WTC11 (cell line): ENCODE data around the gene ZNF625. TPM values are rescaled to one million over a fixed set of nuclear protein-coding genes. Genes with fewer than 3 reads are reported as not detected.

Experiments used
- ATAC-seq: fragments of 200-7000 bp; cut with Tn5 transposase; 2 replicates; pipeline ENCODE4 v1.10.0; 2021; ENCODE audit warnings: mild to moderate bottlenecking, moderate library complexity
- CTCF ChIA-PET: fragments of 300-600 bp; sonication (Branson Sonifier 250); formaldehyde crosslinking; loops from one replicate; lab custom pipeline; 2021; ENCODE audit warnings: antibody characterized with exemption; lab: Charles Lee
- POLR2A ChIA-PET: fragments of 350-600 bp; sonication (Branson Sonifier 250); formaldehyde crosslinking; loops from one replicate; lab custom pipeline; 2021; ENCODE audit warnings: antibody characterized with exemption; lab: Charles Lee
- DNase-seq: peaks from one replicate; pipeline ENCODE4 v3.0.0; 2021; ENCODE audit warnings: low spot score
- H3K27ac Mint-ChIP-seq: 2 replicates; pipeline ENCODE4 v1.8.0; 2021; ENCODE audit warnings: mixed read lengths
- H3K27me3 Mint-ChIP-seq: 2 replicates; pipeline ENCODE4 v1.8.0; 2021; ENCODE audit warnings: low read depth, mild to moderate bottlenecking, moderate library complexity, mixed read lengths
- H3K36me3 Mint-ChIP-seq: 2 replicates; pipeline ENCODE4 v1.8.0; 2021; ENCODE audit warnings: mixed read lengths
- H3K4me1 Mint-ChIP-seq: 2 replicates; pipeline ENCODE4 v1.8.0; 2022; ENCODE audit warnings: mixed read lengths
- H3K4me3 Mint-ChIP-seq: 2 replicates; pipeline ENCODE4 v1.8.0; 2021; ENCODE audit warnings: mild to moderate bottlenecking, moderate library complexity, mixed read lengths
- H3K9me3 Mint-ChIP-seq: 2 replicates; pipeline ENCODE4 v1.8.0; 2021; ENCODE audit warnings: mixed read lengths
- CBFB ChIP-seq: sonication (generic); formaldehyde crosslinking; IDR thresholded peaks from 2 replicates; pipeline ENCODE4 v1.8.1; 2022; ENCODE audit warnings: mild to moderate bottlenecking, low read depth, missing genetic modification reagents
- CTCF ChIP-seq: fragments of 200-600 bp; IDR thresholded peaks from 2 replicates; pipeline ENCODE4 v1.8.0; 2022; ENCODE audit warnings: antibody characterized with exemption
- ESRRA ChIP-seq: sonication (generic); formaldehyde crosslinking; IDR thresholded peaks from 2 replicates; pipeline ENCODE4 v1.8.1; 2022; ENCODE audit warnings: mild to moderate bottlenecking, missing genetic modification reagents, borderline replicate concordance
- FOXJ3 ChIP-seq: sonication (generic); formaldehyde crosslinking; IDR thresholded peaks from 2 replicates; pipeline ENCODE4 v1.9.0; 2021; ENCODE audit warnings: missing genetic modification reagents, mild to moderate bottlenecking, borderline replicate concordance
- JUN ChIP-seq: sonication (generic); formaldehyde crosslinking; IDR thresholded peaks from 2 replicates; pipeline ENCODE4 v1.8.0; 2023; ENCODE audit warnings: mild to moderate bottlenecking, missing genetic modification reagents
- MLX ChIP-seq: sonication (generic); formaldehyde crosslinking; IDR thresholded peaks from 2 replicates; pipeline ENCODE4 v1.8.1; 2023; ENCODE audit warnings: mild to moderate bottlenecking, missing genetic modification reagents, moderate library complexity
- NFATC4 ChIP-seq: fragments of 250-450 bp; sonication (Bioruptor Pico); IDR thresholded peaks from 2 replicates; pipeline ENCODE4 v1.9.0; 2021; ENCODE audit warnings: mild to moderate bottlenecking
- NR1H2 ChIP-seq: sonication (generic); formaldehyde crosslinking; IDR thresholded peaks from 2 replicates; pipeline ENCODE4 v1.9.0; 2021; ENCODE audit warnings: mild to moderate bottlenecking, moderate library complexity, missing genetic modification reagents
- PRDM15 ChIP-seq: sonication (generic); formaldehyde crosslinking; IDR thresholded peaks from 2 replicates; pipeline ENCODE4 v1.8.0; 2022; ENCODE audit warnings: missing genetic modification reagents
- TEAD1 ChIP-seq: sonication (generic); formaldehyde crosslinking; IDR thresholded peaks from 2 replicates; pipeline ENCODE4 v1.8.0; 2022; ENCODE audit warnings: mild to moderate bottlenecking, missing genetic modification reagents
- TP53 ChIP-seq: sonication (generic); formaldehyde crosslinking; IDR thresholded peaks from 2 replicates; pipeline ENCODE4 v1.8.1; 2023; ENCODE audit warnings: mild to moderate bottlenecking, missing genetic modification reagents
- ZBTB21 ChIP-seq: sonication (generic); formaldehyde crosslinking; IDR thresholded peaks from 2 replicates; pipeline ENCODE4 v1.8.1; 2023; ENCODE audit warnings: mild to moderate bottlenecking, missing genetic modification reagents, borderline replicate concordance
- ZBTB43 ChIP-seq: sonication (generic); formaldehyde crosslinking; IDR thresholded peaks from 2 replicates; pipeline ENCODE4 v1.8.1; 2023; ENCODE audit warnings: mild to moderate bottlenecking, missing genetic modification reagents
- ZNF121 ChIP-seq: sonication (generic); formaldehyde crosslinking; IDR thresholded peaks from 2 replicates; pipeline ENCODE4 v1.8.0; 2023; ENCODE audit warnings: missing genetic modification reagents
- ZNF396 ChIP-seq: fragments of 250-450 bp; sonication (Bioruptor Pico); IDR thresholded peaks from 2 replicates; pipeline ENCODE4 v1.8.0; 2021; ENCODE audit warnings: mild to moderate bottlenecking, moderate library complexity, borderline replicate concordance
- ZSCAN18 ChIP-seq: fragments of 250-450 bp; sonication (Bioruptor Pico); IDR thresholded peaks from 2 replicates; pipeline ENCODE4 v2.1.2; 2022; ENCODE audit warnings: mild to moderate bottlenecking, moderate library complexity
- total RNA-seq: library from RNA; stranded (reverse); gene quantifications from 3 replicates; pipeline ENCODE4 v1.2.3, GENCODE V29; 2021
- TF ChIP-seq, protein P1 (sequence below): sonication (generic); formaldehyde crosslinking; IDR thresholded peaks from 2 replicates; pipeline ENCODE4 v1.8.1; 2023; ENCODE audit warnings: mild to moderate bottlenecking, moderate library complexity, missing genetic modification reagents

The ZNF625 gene
- total RNA-seq, 1 experiment from 2014 or later = 24.5 TPM

DNA sequence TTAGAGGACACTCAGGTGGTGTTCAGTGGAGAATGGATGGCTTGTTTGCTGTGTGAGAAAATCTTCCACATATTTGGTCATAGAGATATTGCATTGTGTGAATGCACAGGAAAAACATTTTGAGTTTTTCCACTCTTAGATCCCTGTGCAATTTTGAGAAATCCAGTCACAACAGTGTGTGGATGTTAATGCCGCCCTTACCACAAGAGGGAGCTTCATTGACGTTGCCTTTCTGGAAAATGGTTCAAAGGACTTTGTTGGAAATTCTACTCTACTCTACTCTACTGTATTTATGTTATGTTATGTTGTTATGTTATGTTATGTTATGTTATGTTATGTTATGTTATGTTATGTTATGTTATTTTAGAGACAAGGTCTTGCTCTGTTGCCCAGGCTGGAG is 29.8 kb downstream of the ZNF625 start:
- H3K27ac Mint-ChIP-seq = 0 out of 2 replicates have a peak overlapping the region, but pooled peaks have one; percentile 37
- H3K4me1 Mint-ChIP-seq = 0 out of 2 replicates have a peak, but pooled peaks cover 4% of the 10 kb centered on the region
- no peaks in the 10 kb centered on the region; the same call in 1 of the 2 replicates for H3K27me3 Mint-ChIP-seq
- H3K36me3 Mint-ChIP-seq = peaks cover 27% of the 10 kb centered on the region
- TF ChIP-seq JUN (CRISPR knock-in tag) (no peak), CTCF (peak; percentile 39; the same call in 1 of the 2 replicates)
- peak; percentile 22 for DNase-seq
- no peak overlapping the region for H3K4me3 Mint-ChIP-seq
- H3K9me3 Mint-ChIP-seq = peaks cover 19% of the 10 kb centered on the region
- ChIA-PET POLR2A (interaction anchor here (1.0 to 1.6 kb wide), 2 partner anchors 11 to 67 kb away, joined by 3 to 5 read pairs; no protein-coding TSS in a partner anchor), CTCF (interaction anchor here (0.5 to 5.5 kb wide), 22 partner anchors 9 to 539 kb away, joined by 3 to 39 read pairs (median 5); partner anchors contain the start of genes MAN2B1, WDR83, ZNF136 and ZNF20)
- ATAC-seq = peak; percentile 53

DNA sequence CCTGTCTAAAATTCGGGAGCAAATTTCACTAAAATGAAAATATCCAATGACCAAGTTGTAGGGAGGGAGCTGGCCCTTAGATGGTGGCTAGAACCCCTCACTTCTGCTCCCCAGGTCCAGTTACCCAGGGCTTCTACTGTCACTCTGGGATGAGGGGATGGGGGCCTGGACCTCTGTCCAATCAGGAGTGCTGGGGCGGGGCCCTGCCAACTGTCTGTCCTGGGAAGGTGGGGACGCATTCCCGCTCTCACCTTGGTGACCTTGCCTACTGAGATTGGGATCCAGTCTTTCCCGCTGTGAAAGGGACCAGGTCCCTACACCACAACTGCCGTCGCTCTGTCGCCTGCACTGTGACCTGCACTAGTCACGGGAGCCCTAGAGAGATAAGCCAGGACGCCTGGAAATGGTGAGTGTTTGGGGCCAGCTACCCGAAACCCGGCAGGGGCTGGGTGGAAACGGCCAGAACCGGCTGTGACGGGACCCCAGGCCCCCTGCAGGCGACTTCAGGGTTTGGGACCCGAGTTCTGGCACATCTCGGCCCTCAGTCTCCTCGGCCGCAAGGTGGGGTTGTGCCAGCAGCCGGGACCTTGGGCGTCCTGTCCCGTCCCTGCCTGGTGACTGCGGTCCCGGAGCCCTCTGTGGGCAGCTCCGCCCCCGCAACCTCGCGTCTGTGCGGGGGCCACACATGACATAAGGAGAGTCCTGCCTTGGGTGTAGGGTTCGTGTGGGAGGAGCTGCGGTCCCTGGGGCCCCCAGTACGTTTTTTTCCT is 39.1 kb downstream of the ZNF625 start:
- H3K27ac Mint-ChIP-seq = peak overlapping the region; percentile 76; the same call in 1 of the 2 replicates
- H3K9me3 Mint-ChIP-seq = peaks cover 12% of the 10 kb centered on the region
- ChIA-PET CTCF (interaction anchor here (0.6 to 2.6 kb wide), 5 partner anchors 9 to 194 kb away, joined by 3 to 12 read pairs (median 4); no protein-coding TSS in a partner anchor), POLR2A (interaction anchor here (0.6 to 0.7 kb wide), 2 partner anchors 51 to 105 kb away, joined by 6 read pairs; no protein-coding TSS in a partner anchor)
- DNase-seq = peak; percentile 40
- TF ChIP-seq ESRRA = no peak
- no peak for TF ChIP-seq MLX (CRISPR knock-in tag)
- TF ChIP-seq TEAD1 = no peak
- TF ChIP-seq NR1H2 (CRISPR knock-in tag) = no peak
- TF ChIP-seq ZSCAN18 (CRISPR knock-in tag) = no peak
- no peak for TF ChIP-seq ZBTB21 (CRISPR knock-in tag)
- no peaks in the 10 kb centered on the region for H3K4me1 Mint-ChIP-seq
- peaks cover 39% of the 10 kb centered on the region for H3K36me3 Mint-ChIP-seq
- ATAC-seq = peak; percentile 63
- H3K27me3 Mint-ChIP-seq = no peaks in the 10 kb centered on the region; the same call in 1 of the 2 replicates
- H3K4me3 Mint-ChIP-seq = no peak overlapping the region

GRCh38 chr19:12113121-12113520 is 43.4 kb downstream of the ZNF625 start:
- CTCF ChIA-PET = no interaction called here
- Mint-ChIP-seq H3K4me3 (no peak overlapping the region), H3K27me3 (peaks cover 5% of the 10 kb centered on the region; the same call in 1 of the 2 replicates), H3K4me1 (no peaks in the 10 kb centered on the region), H3K36me3 (peaks cover 75% of the 10 kb centered on the region), H3K9me3 (peaks cover 42% of the 10 kb centered on the region), H3K27ac (no peak overlapping the region)
- POLR2A ChIA-PET = no interaction called here
- ATAC-seq (no peak), DNase-seq (no peak)
- TF ChIP-seq FOXJ3 (no peak), TP53 (CRISPR knock-in tag) (no peak), ZNF396 (CRISPR knock-in tag) (no peak), CBFB (CRISPR knock-in tag) (no peak), ZBTB43 (CRISPR knock-in tag) (no peak), ZBTB21 (CRISPR knock-in tag) (no peak), PRDM15 (CRISPR knock-in tag) (no peak), NFATC4 (CRISPR knock-in tag) (no peak), TEAD1 (no peak), ZNF121 (CRISPR knock-in tag) (no peak), MLX (CRISPR knock-in tag) (no peak)
- TF ChIP-seq, protein P1, sequence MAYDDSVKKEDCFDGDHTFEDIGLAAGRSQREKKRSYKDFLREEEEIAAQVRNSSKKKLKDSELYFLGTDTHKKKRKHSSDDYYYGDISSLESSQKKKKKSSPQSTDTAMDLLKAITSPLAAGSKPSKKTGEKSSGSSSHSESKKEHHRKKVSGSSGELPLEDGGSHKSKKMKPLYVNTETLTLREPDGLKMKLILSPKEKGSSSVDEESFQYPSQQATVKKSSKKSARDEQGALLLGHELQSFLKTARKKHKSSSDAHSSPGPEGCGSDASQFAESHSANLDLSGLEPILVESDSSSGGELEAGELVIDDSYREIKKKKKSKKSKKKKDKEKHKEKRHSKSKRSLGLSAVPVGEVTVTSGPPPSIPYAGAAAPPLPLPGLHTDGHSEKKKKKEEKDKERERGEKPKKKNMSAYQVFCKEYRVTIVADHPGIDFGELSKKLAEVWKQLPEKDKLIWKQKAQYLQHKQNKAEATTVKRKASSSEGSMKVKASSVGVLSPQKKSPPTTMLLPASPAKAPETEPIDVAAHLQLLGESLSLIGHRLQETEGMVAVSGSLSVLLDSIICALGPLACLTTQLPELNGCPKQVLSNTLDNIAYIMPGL = no peak
